ENCODE results near the gene S100A12. TPM values are rescaled to one million over a fixed set of nuclear protein-coding genes. Genes with fewer than 3 reads are reported as not detected.
A peak's percentile ranks its signal among the peaks of the same experiment; 100 is the strongest.

Gene S100A12
- total and polyA plus RNA-seq, 9 of the 15 experiments (the other 6 are each of a cell fraction or from before 2014, with no cell fraction given), result not detected

DNA sequence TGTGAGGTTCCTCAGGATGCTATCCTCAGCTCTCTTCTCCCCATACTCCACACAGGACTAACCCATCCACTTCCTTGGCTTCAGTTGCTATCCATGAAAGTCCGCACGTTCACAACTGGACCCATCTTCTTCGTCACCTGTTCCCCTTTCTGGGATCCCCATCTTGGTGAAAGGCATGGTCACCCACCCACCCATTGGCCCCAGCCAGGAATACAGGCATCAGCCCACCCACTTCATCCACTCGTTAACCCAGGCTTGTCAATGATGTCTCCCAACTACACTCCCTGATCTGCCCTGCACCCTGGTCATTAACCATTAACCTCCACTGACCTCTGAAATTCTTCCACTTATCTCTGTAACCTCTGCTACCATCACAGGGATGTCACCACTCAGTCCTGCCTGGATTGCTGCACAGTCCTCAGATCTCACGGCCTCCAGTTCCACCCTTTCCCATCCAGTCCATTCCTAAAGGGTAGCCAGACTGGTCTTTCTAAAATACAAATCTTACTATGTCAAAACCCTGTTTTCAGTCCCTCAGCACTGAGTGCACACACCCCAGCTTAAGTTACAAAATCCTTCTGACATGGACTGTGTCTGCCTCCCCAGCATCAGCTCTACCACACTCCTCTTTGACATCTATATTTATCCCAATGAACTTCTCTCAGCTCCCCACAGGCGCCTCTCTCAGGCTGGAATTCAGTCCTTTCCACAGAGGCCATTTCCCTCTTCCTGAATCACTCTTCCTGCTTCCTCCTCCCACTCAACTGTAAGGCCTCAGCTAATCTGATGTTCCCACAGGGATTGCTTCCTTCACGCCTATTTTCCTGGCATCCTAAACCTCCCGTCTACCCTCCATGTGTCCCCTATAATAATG, 37.2 kb downstream of the S100A12 start:
- no peak for ATAC-seq
- H3K27ac ChIP-seq (ENCODE audit: extremely low read depth, low read depth, low read length), result no peak overlapping the region
- no peak for FAIRE-seq
- no TSS peak for BruUV-seq (replicated peaks)
- no peaks in the 10 kb centered on the region for H3K79me2 ChIP-seq (ENCODE audit: control insufficient read depth, insufficient read depth, low read length)
- DNase-seq (ENCODE audit: extremely low read depth in 1 of 4, low spot score in 3 of 4), result no peak
- WGBS (ENCODE audit: insufficient coverage, low coverage, missing lambda C conversion rate), result 9% methylated on average over 8 of the region's 8 CpGs
- H3K27me3 ChIP-seq (ENCODE audit: control insufficient read depth in 2 of 2, insufficient read depth in 2 of 2, low read length in 2 of 2), result peaks cover 2 to 22% of the 10 kb centered on the region in 2 experiments; a peak in 2 of 5 replicates
- in situ Hi-C loops (cut with MboI), result no loop called here
- H3K9me1 ChIP-seq (ENCODE audit: control insufficient read depth, insufficient read depth, low read length), result no peaks in the 10 kb centered on the region
- H3K9me3 ChIP-seq (replicated peaks; ENCODE audit: control insufficient read depth, insufficient read depth, low read depth, low read length), result no peaks in the 10 kb centered on the region
- peaks cover 13 to 20% of the 10 kb centered on the region in 2 experiments for H3K4me1 ChIP-seq (replicated peaks in 1 of 2; ENCODE audit: control insufficient read depth in 2 of 2, insufficient read depth in 2 of 2, low read length in 2 of 2)
- TF ChIP-seq ESRRA (IDR thresholded peaks at IDR 0.05; ENCODE audit: borderline replicate concordance, low read depth) (peak; percentile 20; the same call in 1 of the 2 replicates), ZBTB7A (IDR thresholded peaks at IDR 0.05; ENCODE audit: borderline replicate concordance, control insufficient read depth, low read depth, low read length) (no peak), DLX4 (CRISPR knock-in tag; IDR thresholded peaks at IDR 0.05) (no peak), ZEB2 (IDR thresholded peaks at IDR 0.05) (no peak), EP400 (IDR thresholded peaks at IDR 0.05) (no peak), RBFOX2 (IDR thresholded peaks at IDR 0.05; ENCODE audit: low read depth, low read length) (no peak), MYBL2 (IDR thresholded peaks at IDR 0.05; ENCODE audit: low read depth) (no peak), MYBL2 (CRISPR knock-in tag; IDR thresholded peaks at IDR 0.05; ENCODE audit: borderline replicate concordance) (no peak), ZBTB5 (IDR thresholded peaks at IDR 0.05) (no peak)
- TF ChIP-seq, protein P1, sequence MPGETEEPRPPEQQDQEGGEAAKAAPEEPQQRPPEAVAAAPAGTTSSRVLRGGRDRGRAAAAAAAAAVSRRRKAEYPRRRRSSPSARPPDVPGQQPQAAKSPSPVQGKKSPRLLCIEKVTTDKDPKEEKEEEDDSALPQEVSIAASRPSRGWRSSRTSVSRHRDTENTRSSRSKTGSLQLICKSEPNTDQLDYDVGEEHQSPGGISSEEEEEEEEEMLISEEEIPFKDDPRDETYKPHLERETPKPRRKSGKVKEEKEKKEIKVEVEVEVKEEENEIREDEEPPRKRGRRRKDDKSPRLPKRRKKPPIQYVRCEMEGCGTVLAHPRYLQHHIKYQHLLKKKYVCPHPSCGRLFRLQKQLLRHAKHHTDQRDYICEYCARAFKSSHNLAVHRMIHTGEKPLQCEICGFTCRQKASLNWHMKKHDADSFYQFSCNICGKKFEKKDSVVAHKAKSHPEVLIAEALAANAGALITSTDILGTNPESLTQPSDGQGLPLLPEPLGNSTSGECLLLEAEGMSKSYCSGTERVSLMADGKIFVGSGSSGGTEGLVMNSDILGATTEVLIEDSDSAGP (CRISPR knock-in tag; IDR thresholded peaks at IDR 0.05), result no peak
- intact Hi-C loops (cut with micrococcal nuclease), result no loop called here
- CTCF ChIA-PET (ENCODE audit: low intra/inter-chr PET ratio), result no interaction called here
- H3K4me2 ChIP-seq (ENCODE audit: insufficient read depth, low read length), result no peak overlapping the region
- H3K4me3 ChIP-seq, result no peak overlapping the region
- H2AFZ ChIP-seq (ENCODE audit: low read depth, low read length), result no peak overlapping the region
- H4K20me1 ChIP-seq (replicated peaks; ENCODE audit: control insufficient read depth, insufficient read depth, low read length), result peaks cover 7% of the 10 kb centered on the region
- H3K36me3 ChIP-seq (ENCODE audit: control insufficient read depth, insufficient read depth, low read length), result no peaks in the 10 kb centered on the region
- no peak overlapping the region for H3K9ac ChIP-seq (ENCODE audit: insufficient read depth in 1 of 2, low read depth in 2 of 2, low read length in 2 of 2)
- POLR2A ChIA-PET, result interaction anchor here (0.6 kb wide), 1 partner anchor 135 kb away, joined by 4 read pairs; no protein-coding TSS in a partner anchor
